HG02763 (cell line): ENCODE results near the gene SLIT1.

ENCODE experiments used
- ATAC-seq: cut with Tn5 transposase; IDR thresholded peaks from one replicate; pipeline ENCODE4 v1.9.1; 2021; ENCODE audit warnings: mild to moderate bottlenecking, moderate library complexity; ENCODE audit not compliant: unreplicated experiment

Gene SLIT1

GRCh38 chr10:97140902-97141745 lies 44.6 kb downstream of the SLIT1 start:
- ATAC-seq: no peak

GRCh38 chr10:97140049-97140846 lies 45.5 kb downstream of the SLIT1 start:
- ATAC-seq: no peak

- ATAC-seq: no peak
Observed at GRCh38 chr10:97139651-97140048, 46.1 kb downstream of the SLIT1 start.

- no peak for ATAC-seq
Observed at GRCh38 chr10:97138846-97139245, 46.9 kb downstream of the SLIT1 start.

- ATAC-seq: no peak
Observed at GRCh38 chr10:97138174-97138573, 47.6 kb downstream of the SLIT1 start.

GRCh38 chr10:97136756-97137155 lies 49.0 kb downstream of the SLIT1 start:
- ATAC-seq: no peak

- ATAC-seq: no peak
Observed at GRCh38 chr10:97135464-97135863, 50.3 kb downstream of the SLIT1 start.

GRCh38 chr10:97134983-97135382 lies 50.8 kb downstream of the SLIT1 start:
- ATAC-seq: no peak

GRCh38 chr10:97134110-97134509 lies 51.6 kb downstream of the SLIT1 start:
- no peak for ATAC-seq

- no peak for ATAC-seq
Observed at GRCh38 chr10:97132273-97132672, 53.5 kb downstream of the SLIT1 start.

GRCh38 chr10:97131666-97132065 lies 54.1 kb downstream of the SLIT1 start:
- no peak for ATAC-seq

GRCh38 chr10:97131181-97131628 lies 54.6 kb downstream of the SLIT1 start:
- no peak for ATAC-seq

- no peak for ATAC-seq
Observed at GRCh38 chr10:97129666-97130065, 56.1 kb downstream of the SLIT1 start.

GRCh38 chr10:97128516-97129154 lies 57.1 kb downstream of the SLIT1 start:
- no peak for ATAC-seq

- ATAC-seq: no peak
Observed at GRCh38 chr10:97128039-97128492, 57.7 kb downstream of the SLIT1 start.

GRCh38 chr10:97127509-97127908 lies 58.2 kb downstream of the SLIT1 start:
- no peak for ATAC-seq

- no peak for ATAC-seq
Observed at GRCh38 chr10:97124211-97124610, 61.5 kb downstream of the SLIT1 start.

GRCh38 chr10:97123765-97124164 lies 62.0 kb downstream of the SLIT1 start:
- ATAC-seq: no peak

GRCh38 chr10:97121041-97121440 lies 64.7 kb downstream of the SLIT1 start:
- no peak for ATAC-seq

GRCh38 chr10:97120370-97120769 lies 65.4 kb downstream of the SLIT1 start:
- ATAC-seq: no peak

GRCh38 chr10:97119058-97119745 lies 66.6 kb downstream of the SLIT1 start:
- no peak for ATAC-seq
